ENCODE measurements around the gene COX7A2L. TPM values are rescaled to one million over a fixed set of nuclear protein-coding genes. Genes with fewer than 3 reads are reported as not detected.

The COX7A2L gene
- total and polyA plus RNA-seq, 10 of the 15 experiments (the other 5 are each of a cell fraction or from before 2014, with no cell fraction given) = 134 to 532 (median 222) TPM

DNA sequence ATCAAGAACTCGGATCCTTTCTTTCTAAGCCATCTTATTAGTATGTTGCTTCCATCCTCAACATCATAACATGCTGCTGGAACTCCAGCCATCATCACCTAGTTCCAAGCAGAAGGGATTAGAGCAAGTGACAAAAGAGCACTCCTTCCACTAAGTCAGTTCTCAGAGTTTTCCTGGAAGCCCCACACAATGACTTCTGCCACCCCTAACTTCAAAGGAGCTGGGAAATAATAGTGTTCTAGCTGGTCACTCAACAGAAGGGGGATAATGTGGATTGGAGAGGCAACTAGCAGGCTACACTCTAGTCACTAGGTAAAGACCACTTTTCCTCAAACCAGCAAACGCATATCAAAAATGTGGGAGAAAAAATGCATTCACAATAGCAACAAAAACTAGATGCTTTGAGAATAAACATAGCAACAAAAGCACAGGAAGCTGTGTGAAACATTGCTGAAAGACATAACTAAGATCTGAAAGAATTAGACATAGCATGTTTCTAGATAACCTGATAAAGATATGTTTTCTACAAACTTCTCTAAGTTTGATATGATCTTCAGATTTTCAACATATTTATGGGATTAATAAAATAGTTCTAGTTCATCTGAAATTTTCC, 39.5 kb downstream of the COX7A2L start (continued):
- TF ChIP-seq KAT2A (conservative IDR thresholded peaks at IDR 0.05; ENCODE audit: control insufficient read depth, low read depth, low read length) = no peak

- Histone ChIP-seq H3K9ac (ENCODE audit: control insufficient read depth, insufficient read depth, low read length) (no peak overlapping the region), H3K4me2 (ENCODE audit: control insufficient read depth, insufficient read depth) (no peak overlapping the region), H3K4me3 (no peak overlapping the region), H3K79me2 (ENCODE audit: control insufficient read depth, insufficient read depth, low read length) (no peaks in the 10 kb centered on the region), H2AFZ (ENCODE audit: control insufficient read depth, low read depth, low read length) (no peak overlapping the region), H3K9me3 (replicated peaks; ENCODE audit: control insufficient read depth, insufficient read depth, low read length) (no peaks in the 10 kb centered on the region), H3K4me1 (ENCODE audit: control insufficient read depth, insufficient read depth, low read length) (no peaks in the 10 kb centered on the region), H4K20me1 (ENCODE audit: control insufficient read depth, insufficient read depth) (no peaks in the 10 kb centered on the region), H3K27me3 (replicated peaks in 1 of 2; ENCODE audit: control insufficient read depth in 2 of 2, insufficient read depth in 2 of 2, low read length in 1 of 2) (no peaks in the 10 kb centered on the region), H3K27ac (ENCODE audit: control insufficient read depth, insufficient read depth) (no peak overlapping the region), H3K36me3 (ENCODE audit: control insufficient read depth in 2 of 2, insufficient read depth in 2 of 2, low read length in 1 of 2) (peaks cover 0 to 6% of the 10 kb centered on the region in 2 experiments; a peak in 1 of 4 replicates)
- 97% methylated on average over 5 of the region's 5 CpGs for WGBS (ENCODE audit: insufficient coverage, insufficient replicate concordance, low lambda C conversion rate, missing lambda C conversion rate)
- in situ Hi-C loops (cut with MboI) (no loop called here), intact Hi-C loops (cut with micrococcal nuclease; ENCODE audit: unreplicated experiment) (no loop called here)
- ChIA-PET CTCF (no interaction called here), POLR2A (interaction anchor here (0.6 kb wide), 1 partner anchor 10 kb away, joined by 3 read pairs; no protein-coding TSS in a partner anchor), RAD21 (ENCODE audit: unreplicated experiment) (no interaction called here), SMC1A (ENCODE audit: uncharacterized antibody, unreplicated experiment) (interaction anchor here (1.1 to 1.3 kb wide), 3 partner anchors 9 to 18 kb away, joined by 3 to 8 read pairs (median 6); no protein-coding TSS in a partner anchor)
- no peak for DNase-seq (ENCODE audit: low read depth, low spot score)
- ATAC-seq = no peak
- BruUV-seq (replicated peaks) = no TSS peak
- FAIRE-seq = no peak
- TF ChIP-seq, protein P1, sequence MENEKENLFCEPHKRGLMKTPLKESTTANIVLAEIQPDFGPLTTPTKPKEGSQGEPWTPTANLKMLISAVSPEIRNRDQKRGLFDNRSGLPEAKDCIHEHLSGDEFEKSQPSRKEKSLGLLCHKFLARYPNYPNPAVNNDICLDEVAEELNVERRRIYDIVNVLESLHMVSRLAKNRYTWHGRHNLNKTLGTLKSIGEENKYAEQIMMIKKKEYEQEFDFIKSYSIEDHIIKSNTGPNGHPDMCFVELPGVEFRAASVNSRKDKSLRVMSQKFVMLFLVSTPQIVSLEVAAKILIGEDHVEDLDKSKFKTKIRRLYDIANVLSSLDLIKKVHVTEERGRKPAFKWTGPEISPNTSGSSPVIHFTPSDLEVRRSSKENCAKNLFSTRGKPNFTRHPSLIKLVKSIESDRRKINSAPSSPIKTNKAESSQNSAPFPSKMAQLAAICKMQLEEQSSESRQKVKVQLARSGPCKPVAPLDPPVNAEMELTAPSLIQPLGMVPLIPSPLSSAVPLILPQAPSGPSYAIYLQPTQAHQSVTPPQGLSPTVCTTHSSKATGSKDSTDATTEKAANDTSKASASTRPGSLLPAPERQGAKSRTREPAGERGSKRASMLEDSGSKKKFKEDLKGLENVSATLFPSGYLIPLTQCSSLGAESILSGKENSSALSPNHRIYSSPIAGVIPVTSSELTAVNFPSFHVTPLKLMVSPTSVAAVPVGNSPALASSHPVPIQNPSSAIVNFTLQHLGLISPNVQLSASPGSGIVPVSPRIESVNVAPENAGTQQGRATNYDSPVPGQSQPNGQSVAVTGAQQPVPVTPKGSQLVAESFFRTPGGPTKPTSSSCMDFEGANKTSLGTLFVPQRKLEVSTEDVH (IDR thresholded peaks at IDR 0.05; ENCODE audit: low read depth, partially characterized antibody) = no peak
- TF ChIP-seq SIX5 (IDR thresholded peaks at IDR 0.05; ENCODE audit: low read depth, low read length, severe bottlenecking) (no peak), POU2F2 (IDR thresholded peaks at IDR 0.05; ENCODE audit: borderline replicate concordance, low read depth, low read length) (no peak), FOS (IDR thresholded peaks at IDR 0.05; ENCODE audit: borderline replicate concordance, extremely low read depth, insufficient read length) (no peak), EED (IDR thresholded peaks at IDR 0.05; ENCODE audit: low read depth) (no peak), BRCA1 (IDR thresholded peaks at IDR 0.05; ENCODE audit: low read depth, low read length) (no peak), NR2C2 (IDR thresholded peaks at IDR 0.05; ENCODE audit: borderline replicate concordance, control insufficient read depth, insufficient read length, low read depth) (no peak), ZBED1 (IDR thresholded peaks at IDR 0.05; ENCODE audit: borderline replicate concordance) (no peak), ZNF592 (IDR thresholded peaks at IDR 0.05) (no peak), RB1 (IDR thresholded peaks at IDR 0.05; ENCODE audit: borderline replicate concordance) (no peak), JUNB (IDR thresholded peaks at IDR 0.05) (no peak), RCOR1 (conservative IDR thresholded peaks at IDR 0.05; ENCODE audit: low read depth, low read length) (no peak)
- TF ChIP-seq, protein P2, sequence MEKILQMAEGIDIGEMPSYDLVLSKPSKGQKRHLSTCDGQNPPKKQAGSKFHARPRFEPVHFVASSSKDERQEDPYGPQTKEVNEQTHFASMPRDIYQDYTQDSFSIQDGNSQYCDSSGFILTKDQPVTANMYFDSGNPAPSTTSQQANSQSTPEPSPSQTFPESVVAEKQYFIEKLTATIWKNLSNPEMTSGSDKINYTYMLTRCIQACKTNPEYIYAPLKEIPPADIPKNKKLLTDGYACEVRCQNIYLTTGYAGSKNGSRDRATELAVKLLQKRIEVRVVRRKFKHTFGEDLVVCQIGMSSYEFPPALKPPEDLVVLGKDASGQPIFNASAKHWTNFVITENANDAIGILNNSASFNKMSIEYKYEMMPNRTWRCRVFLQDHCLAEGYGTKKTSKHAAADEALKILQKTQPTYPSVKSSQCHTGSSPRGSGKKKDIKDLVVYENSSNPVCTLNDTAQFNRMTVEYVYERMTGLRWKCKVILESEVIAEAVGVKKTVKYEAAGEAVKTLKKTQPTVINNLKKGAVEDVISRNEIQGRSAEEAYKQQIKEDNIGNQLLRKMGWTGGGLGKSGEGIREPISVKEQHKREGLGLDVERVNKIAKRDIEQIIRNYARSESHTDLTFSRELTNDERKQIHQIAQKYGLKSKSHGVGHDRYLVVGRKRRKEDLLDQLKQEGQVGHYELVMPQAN (conservative IDR thresholded peaks at IDR 0.05) = no peak
Measured at GRCh38 chr2:42319265-42319664, 41.8 kb downstream of the COX7A2L start.

All from GM12878 (cell line).